Stimulated activated CD8-positive, alpha-beta memory T cell treated with anti-CD3 and anti-CD28 coated beads, Interleukin-15, amount 100 ng/mL, for 1 hour (primary cell): ENCODE data around the gene FBLN1.
"Not testable (repeated sequence)": the region's sequence is repeated elsewhere in the genome, so short reads cannot be mapped to it uniquely, and the experiment has no call there.

Source experiments
- DNase-seq: peaks from one replicate; pipeline ENCODE4 v3.0.0-alpha.2; 2020; ENCODE audit warnings: low read depth

The FBLN1 gene

GRCh38 chr22:45585946-45586540 is 83.4 kb downstream of the FBLN1 start:
- no peak for DNase-seq

- DNase-seq, result no peak
Observed at GRCh38 chr22:45586651-45587405, 84.1 kb downstream of the FBLN1 start.

GRCh38 chr22:45587638-45588505 is 85.2 kb downstream of the FBLN1 start:
- no peak for DNase-seq

- DNase-seq, result no peak
Observed at GRCh38 chr22:45589556-45589955, 86.9 kb downstream of the FBLN1 start.

GRCh38 chr22:45590262-45590661 is 87.6 kb downstream of the FBLN1 start:
- DNase-seq, result no peak

GRCh38 chr22:45591633-45592213 is 89.0 kb downstream of the FBLN1 start:
- DNase-seq, result not testable (repeated sequence)

- no peak for DNase-seq
Observed at GRCh38 chr22:45594123-45594941, 91.6 kb downstream of the FBLN1 start.

GRCh38 chr22:45597460-45598192 is 94.9 kb downstream of the FBLN1 start:
- no peak for DNase-seq

- no peak for DNase-seq
Observed at GRCh38 chr22:45598596-45599217, 96.0 kb downstream of the FBLN1 start.

GRCh38 chr22:45599836-45600577 is 97.3 kb downstream of the FBLN1 start:
- no peak for DNase-seq

GRCh38 chr22:45600790-45601730 is 98.4 kb downstream of the FBLN1 start:
- DNase-seq, result no peak

GRCh38 chr22:45602004-45602733 is 99.5 kb downstream of the FBLN1 start:
- DNase-seq, result no peak

- no peak for DNase-seq
Observed at GRCh38 chr22:45602824-45603595, 100.3 kb downstream of the FBLN1 start.

- no peak for DNase-seq
Observed at GRCh38 chr22:45603619-45604018, 100.9 kb downstream of the FBLN1 start.

GRCh38 chr22:45608045-45608444 is 105.4 kb downstream of the FBLN1 start:
- not testable (repeated sequence) for DNase-seq

GRCh38 chr22:45608763-45609180 is 106.1 kb downstream of the FBLN1 start:
- no peak for DNase-seq

- DNase-seq, result no peak
Observed at GRCh38 chr22:45612451-45612901, 109.8 kb downstream of the FBLN1 start.
